DND-41 (cell line): ENCODE data around the gene ZNF217.
"Not testable (repeated sequence)": the region's sequence is repeated elsewhere in the genome, so short reads cannot be mapped to it uniquely, and the experiment has no call there.

Experiments used
- ATAC-seq: fragments of 200-7000 bp; cut with Tn5 transposase; 3 replicates; pipeline ENCODE4 v1.9.1; 2021; ENCODE audit warnings: low read depth; ENCODE audit not compliant: insufficient read depth
- DNase-seq: peaks from one replicate; pipeline ENCODE4 v3.0.0-alpha.2; 2020
- H2AFZ ChIP-seq: 2 replicates; pipeline ENCODE4 v1.6.0; 2012; ENCODE audit warnings: low read depth, low read length
- H3K27ac ChIP-seq: 2 replicates; pipeline ENCODE4 v1.5.1; 2012; ENCODE audit warnings: low read length, inconsistent platforms
- H3K27me3 ChIP-seq: fragments of 200-600 bp; sonication (generic); 2 replicates; pipeline ENCODE4 v1.6.0; 2012; ENCODE audit warnings: low read length, mild to moderate bottlenecking, inconsistent platforms; ENCODE audit not compliant: insufficient read depth, poor library complexity
- H3K36me3 ChIP-seq: 2 replicates; pipeline ENCODE4 v1.5.1; 2012; ENCODE audit warnings: low read length, inconsistent platforms; ENCODE audit not compliant: insufficient read depth
- H3K4me1 ChIP-seq: 2 replicates; pipeline ENCODE4 v1.5.1; 2012; ENCODE audit warnings: mild to moderate bottlenecking, low read length; ENCODE audit not compliant: insufficient read depth
- H3K4me2 ChIP-seq: 2 replicates; pipeline ENCODE4 v1.6.0; 2012; ENCODE audit warnings: mild to moderate bottlenecking, moderate library complexity, low read length, inconsistent platforms; ENCODE audit not compliant: insufficient read depth
- H3K4me3 ChIP-seq, 2 experiments: fragments of 200-600 bp in 1 of 2; shearing (Covaris generic) in 1 of 2; 2 replicates each; pipeline ENCODE4 v1.5.1; 2012 to 2016; ENCODE audit warnings: inconsistent platforms in 2 of 2, low read length in 2 of 2, mild to moderate bottlenecking in 2 of 2, low read depth in 1 of 2, moderate library complexity in 1 of 2
- H3K79me2 ChIP-seq: 2 replicates; pipeline ENCODE4 v1.6.0; 2012; ENCODE audit warnings: low read length, inconsistent platforms; ENCODE audit not compliant: insufficient read depth
- H3K9ac ChIP-seq: 2 replicates; pipeline ENCODE4 v1.6.0; 2012; ENCODE audit warnings: low read depth, mild to moderate bottlenecking, inconsistent platforms, low read length, moderate library complexity
- H3K9me3 ChIP-seq: 2 replicates; pipeline ENCODE4 v1.5.1; 2012; ENCODE audit warnings: low read length, moderate library complexity, mild to moderate bottlenecking, inconsistent platforms; ENCODE audit not compliant: insufficient read depth, severe bottlenecking
- H4K20me1 ChIP-seq: 2 replicates; pipeline ENCODE4 v1.6.0; 2012; ENCODE audit warnings: low read length; ENCODE audit not compliant: insufficient read depth
- CTCF ChIP-seq: IDR thresholded peaks from 2 replicates; pipeline ENCODE4 v1.5.1; 2012; ENCODE audit warnings: borderline replicate concordance, low read length, moderate library complexity, mild to moderate bottlenecking; ENCODE audit not compliant: poor library complexity, severe bottlenecking; ENCODE audit errors: extremely low read depth
- EZH2 ChIP-seq: IDR thresholded peaks from 3 replicates; pipeline ENCODE4 v1.6.1; 2012; ENCODE audit warnings: borderline replicate concordance, low read depth, mild to moderate bottlenecking, moderate library complexity, low read length, inconsistent platforms; ENCODE audit not compliant: severe bottlenecking

ZNF217 gene

GRCh38 chr20:53590122-53590521 is 3.5 kb downstream of the ZNF217 start:
- H4K20me1 ChIP-seq, ATAC-seq, H3K27me3 ChIP-seq, H2AFZ ChIP-seq, H3K9me3 ChIP-seq, H3K36me3 ChIP-seq, DNase-seq: not testable (repeated sequence)
- peaks cover 58% of the 10 kb centered on the region for H3K4me1 ChIP-seq
- peak overlapping the region; percentile 85 for H3K27ac ChIP-seq
- H3K4me2 ChIP-seq = peak overlapping the region; percentile 85
- peak overlapping the region; percentile 99 for H3K9ac ChIP-seq
- H3K4me3 ChIP-seq = peak overlapping the region; percentile 9 to 46; a peak in 3 of 4 replicates
- H3K79me2 ChIP-seq = peaks cover 84% of the 10 kb centered on the region

DNA sequence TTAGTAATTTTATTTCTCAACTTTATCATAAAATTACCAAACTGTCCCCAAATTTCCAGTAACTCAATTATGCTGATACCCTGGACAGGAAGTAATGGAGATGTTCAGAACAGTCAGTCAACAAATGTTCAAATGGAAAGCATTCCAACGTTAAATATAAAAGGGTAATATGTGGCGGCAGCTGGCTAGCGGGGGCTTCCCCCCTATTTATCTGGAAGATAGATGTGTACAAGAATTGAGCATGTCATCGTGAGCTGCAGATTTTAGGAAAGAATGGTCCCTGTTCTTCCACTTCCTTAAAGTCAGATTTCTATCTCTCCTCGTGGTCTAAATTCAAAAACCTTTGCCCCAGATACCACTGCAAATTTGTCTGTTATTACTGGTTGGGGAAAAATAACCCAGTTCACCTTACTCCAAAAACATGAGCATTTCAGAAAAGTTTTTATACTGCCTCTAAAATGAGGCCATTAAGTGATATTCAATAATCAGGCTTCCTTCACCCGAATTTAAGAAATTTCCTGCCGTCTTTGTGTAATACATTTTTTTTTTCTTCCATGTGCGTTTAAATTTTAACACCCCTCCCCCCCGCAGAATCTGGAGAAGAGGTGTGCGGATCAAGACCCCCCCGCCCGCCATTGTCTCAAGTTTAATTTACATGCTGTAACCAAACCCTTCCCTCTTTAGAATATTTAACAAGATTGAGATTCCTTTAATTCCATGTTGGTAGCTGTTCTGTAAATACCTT is 4.1 kb downstream of the ZNF217 start:
- peak overlapping the region; percentile 85 for H3K27ac ChIP-seq
- H3K9ac ChIP-seq = peak overlapping the region; percentile 99
- H3K4me3 ChIP-seq = peak overlapping the region; percentile 9 to 46; a peak in 3 of 4 replicates
- ATAC-seq, H3K9me3 ChIP-seq, H2AFZ ChIP-seq, H3K27me3 ChIP-seq, H3K36me3 ChIP-seq, H4K20me1 ChIP-seq: not testable (repeated sequence)
- H3K79me2 ChIP-seq = peaks cover 90% of the 10 kb centered on the region
- H3K4me2 ChIP-seq = peak overlapping the region; percentile 85
- H3K4me1 ChIP-seq = peaks cover 55% of the 10 kb centered on the region
- DNase-seq = peak; percentile 67

DNA sequence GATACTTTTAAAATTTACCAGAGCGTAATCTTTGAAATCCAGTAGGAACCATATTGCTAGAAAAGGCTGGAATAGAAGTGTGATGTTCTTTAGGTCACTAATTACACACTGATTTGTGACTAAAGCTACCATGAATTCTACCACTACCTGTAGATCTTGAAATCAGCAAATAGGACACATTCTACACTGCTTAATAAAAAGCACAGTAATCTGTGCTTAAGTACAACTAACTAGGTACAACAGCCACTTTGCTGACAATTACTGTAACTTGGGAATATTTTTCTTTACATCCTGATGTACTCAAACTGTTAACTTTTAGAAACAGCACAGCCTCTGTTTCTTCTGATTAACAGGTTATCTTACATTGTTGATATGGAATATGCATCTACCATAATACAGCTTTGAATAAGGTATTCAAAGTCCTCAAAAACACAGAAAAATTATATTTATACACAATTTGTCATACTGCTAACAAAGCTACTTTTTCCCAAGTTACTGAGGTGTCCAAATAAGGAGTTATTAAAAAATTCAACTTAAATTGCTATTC is 6.4 kb downstream of the ZNF217 start:
- H3K4me3 ChIP-seq, ATAC-seq, H3K36me3 ChIP-seq, DNase-seq, H3K27me3 ChIP-seq, H3K9ac ChIP-seq, H3K9me3 ChIP-seq, H2AFZ ChIP-seq: not testable (repeated sequence)
- Histone ChIP-seq H4K20me1 (peaks cover 17% of the 10 kb centered on the region), H3K4me2 (peak overlapping the region; percentile 40; the same call in 1 of the 2 replicates), H3K4me1 (peaks cover 62% of the 10 kb centered on the region), H3K79me2 (peaks cover 98% of the 10 kb centered on the region), H3K27ac (peak overlapping the region; percentile 22)

- Histone ChIP-seq H3K4me2 (peak overlapping the region; percentile 40; the same call in 1 of the 2 replicates), H3K9ac (no peak overlapping the region), H2AFZ (no peak overlapping the region), H3K4me3 (no peak overlapping the region), H3K27ac (peak overlapping the region; percentile 53; the same call in 1 of the 2 replicates), H3K79me2 (peaks cover 98% of the 10 kb centered on the region), H3K4me1 (peaks cover 68% of the 10 kb centered on the region), H4K20me1 (peaks cover 23% of the 10 kb centered on the region), H3K9me3 (no peaks in the 10 kb centered on the region), H3K27me3 (no peaks in the 10 kb centered on the region), H3K36me3 (peaks cover 15% of the 10 kb centered on the region)
- DNase-seq (no peak), ATAC-seq (no peak)
- no peak for TF ChIP-seq CTCF
- TF ChIP-seq EZH2 = no peak
Observed at GRCh38 chr20:53586640-53587039, 7.0 kb downstream of the ZNF217 start.

DNA sequence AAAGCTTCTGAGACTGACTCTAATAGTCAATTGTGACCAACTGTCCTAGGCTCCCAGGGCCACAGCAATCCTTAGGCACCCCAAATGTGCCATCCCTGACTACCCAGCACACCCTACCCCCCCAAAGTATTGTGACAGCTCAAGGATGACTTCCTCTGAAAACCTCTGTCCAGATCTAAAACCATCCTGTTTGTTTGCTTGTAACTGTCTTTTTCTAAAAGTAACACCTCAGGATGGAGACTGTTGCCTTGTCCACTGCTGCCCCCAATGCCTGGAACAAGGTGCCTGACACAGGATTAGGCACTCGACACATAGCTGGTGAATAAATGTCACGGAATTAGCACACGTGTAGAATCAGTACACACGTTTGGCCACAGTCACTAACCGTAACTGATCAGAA is 7.7 kb downstream of the ZNF217 start:
- ATAC-seq, H3K4me3 ChIP-seq, H3K4me2 ChIP-seq, H2AFZ ChIP-seq, H3K9me3 ChIP-seq, H3K27me3 ChIP-seq, DNase-seq, H3K9ac ChIP-seq: not testable (repeated sequence)
- peak overlapping the region; percentile 15; the same call in 1 of the 2 replicates for H3K27ac ChIP-seq
- peaks cover 67% of the 10 kb centered on the region for H3K4me1 ChIP-seq
- peaks cover 23% of the 10 kb centered on the region for H3K36me3 ChIP-seq
- peaks cover 30% of the 10 kb centered on the region for H4K20me1 ChIP-seq
- H3K79me2 ChIP-seq = peaks cover 98% of the 10 kb centered on the region

GRCh38 chr20:53585004-53585569 is 8.6 kb downstream of the ZNF217 start:
- H3K9ac ChIP-seq, DNase-seq, H3K9me3 ChIP-seq, H3K4me3 ChIP-seq, H3K27me3 ChIP-seq, H2AFZ ChIP-seq, ATAC-seq, H3K4me2 ChIP-seq: not testable (repeated sequence)
- Histone ChIP-seq H4K20me1 (peaks cover 38% of the 10 kb centered on the region), H3K27ac (peak overlapping the region; percentile 31; the same call in 1 of the 2 replicates), H3K4me1 (peaks cover 68% of the 10 kb centered on the region), H3K36me3 (peaks cover 31% of the 10 kb centered on the region), H3K79me2 (peaks cover 99% of the 10 kb centered on the region)

DNA sequence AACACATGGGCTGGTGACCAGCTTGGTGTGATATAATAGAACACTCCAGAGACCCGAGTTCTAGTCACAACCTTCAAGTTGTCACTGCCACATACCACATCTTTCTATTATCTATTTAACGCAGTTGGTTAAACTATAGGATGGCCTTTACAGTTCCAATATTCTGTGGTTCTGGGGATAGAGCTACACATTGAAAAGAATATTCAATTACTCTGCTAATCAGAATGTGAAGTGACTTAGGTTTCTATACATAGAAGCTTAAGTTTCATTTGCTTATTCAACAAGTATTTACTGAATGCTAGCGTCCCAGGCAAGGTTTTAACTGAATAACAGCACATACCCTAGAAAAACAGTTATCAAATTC is 9.1 kb downstream of the ZNF217 start:
- not testable (repeated sequence) for H3K9ac ChIP-seq, H3K27ac ChIP-seq, H3K4me3 ChIP-seq, H3K4me2 ChIP-seq, ATAC-seq, H2AFZ ChIP-seq, H3K27me3 ChIP-seq, DNase-seq, H3K9me3 ChIP-seq
- Histone ChIP-seq H3K79me2 (peaks cover 99% of the 10 kb centered on the region), H4K20me1 (peaks cover 43% of the 10 kb centered on the region), H3K4me1 (peaks cover 68% of the 10 kb centered on the region), H3K36me3 (peaks cover 36% of the 10 kb centered on the region)
